ENCODE measurements around the gene ZNF787.

The ZNF787 gene

DNA sequence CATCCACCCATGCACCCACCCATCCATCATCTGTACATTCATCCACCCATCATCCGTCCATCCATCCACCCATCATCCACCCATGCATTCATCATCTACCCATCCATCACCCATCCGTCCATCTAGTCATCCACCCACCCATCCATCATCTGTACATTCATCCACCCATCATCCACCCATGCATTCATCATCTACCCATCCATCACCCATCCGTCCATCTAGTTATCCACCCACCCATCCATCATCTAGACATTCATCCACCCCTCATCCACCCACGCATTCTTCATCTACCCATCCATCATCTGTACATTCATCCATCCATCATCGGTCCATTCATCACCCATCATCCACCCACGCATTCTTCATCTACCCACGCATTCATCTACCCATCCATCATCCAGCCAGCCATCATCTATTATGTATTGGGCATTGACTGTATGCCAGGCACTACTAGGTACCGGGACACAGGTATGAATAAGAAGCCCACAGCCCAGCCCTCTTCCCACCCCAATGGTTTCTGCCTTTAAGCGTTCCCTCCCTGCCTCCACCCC, 38.0 kb upstream of the ZNF787 start:
- no peak for TF ChIP-seq SPI1 (IDR thresholded peaks at IDR 0.05; ENCODE audit: borderline replicate concordance, low read depth)
- TF ChIP-seq POLR2AphosphoS5 (IDR thresholded peaks at IDR 0.05; ENCODE audit: low read depth): no peak
- TF ChIP-seq, protein P1, sequence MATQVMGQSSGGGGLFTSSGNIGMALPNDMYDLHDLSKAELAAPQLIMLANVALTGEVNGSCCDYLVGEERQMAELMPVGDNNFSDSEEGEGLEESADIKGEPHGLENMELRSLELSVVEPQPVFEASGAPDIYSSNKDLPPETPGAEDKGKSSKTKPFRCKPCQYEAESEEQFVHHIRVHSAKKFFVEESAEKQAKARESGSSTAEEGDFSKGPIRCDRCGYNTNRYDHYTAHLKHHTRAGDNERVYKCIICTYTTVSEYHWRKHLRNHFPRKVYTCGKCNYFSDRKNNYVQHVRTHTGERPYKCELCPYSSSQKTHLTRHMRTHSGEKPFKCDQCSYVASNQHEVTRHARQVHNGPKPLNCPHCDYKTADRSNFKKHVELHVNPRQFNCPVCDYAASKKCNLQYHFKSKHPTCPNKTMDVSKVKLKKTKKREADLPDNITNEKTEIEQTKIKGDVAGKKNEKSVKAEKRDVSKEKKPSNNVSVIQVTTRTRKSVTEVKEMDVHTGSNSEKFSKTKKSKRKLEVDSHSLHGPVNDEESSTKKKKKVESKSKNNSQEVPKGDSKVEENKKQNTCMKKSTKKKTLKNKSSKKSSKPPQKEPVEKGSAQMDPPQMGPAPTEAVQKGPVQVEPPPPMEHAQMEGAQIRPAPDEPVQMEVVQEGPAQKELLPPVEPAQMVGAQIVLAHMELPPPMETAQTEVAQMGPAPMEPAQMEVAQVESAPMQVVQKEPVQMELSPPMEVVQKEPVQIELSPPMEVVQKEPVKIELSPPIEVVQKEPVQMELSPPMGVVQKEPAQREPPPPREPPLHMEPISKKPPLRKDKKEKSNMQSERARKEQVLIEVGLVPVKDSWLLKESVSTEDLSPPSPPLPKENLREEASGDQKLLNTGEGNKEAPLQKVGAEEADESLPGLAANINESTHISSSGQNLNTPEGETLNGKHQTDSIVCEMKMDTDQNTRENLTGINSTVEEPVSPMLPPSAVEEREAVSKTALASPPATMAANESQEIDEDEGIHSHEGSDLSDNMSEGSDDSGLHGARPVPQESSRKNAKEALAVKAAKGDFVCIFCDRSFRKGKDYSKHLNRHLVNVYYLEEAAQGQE (IDR thresholded peaks at IDR 0.05; ENCODE audit: insufficient replicate concordance, low read depth): no peak
- no peak for TF ChIP-seq GABPA (IDR thresholded peaks at IDR 0.05; ENCODE audit: low read depth)
- TF ChIP-seq, protein P2, sequence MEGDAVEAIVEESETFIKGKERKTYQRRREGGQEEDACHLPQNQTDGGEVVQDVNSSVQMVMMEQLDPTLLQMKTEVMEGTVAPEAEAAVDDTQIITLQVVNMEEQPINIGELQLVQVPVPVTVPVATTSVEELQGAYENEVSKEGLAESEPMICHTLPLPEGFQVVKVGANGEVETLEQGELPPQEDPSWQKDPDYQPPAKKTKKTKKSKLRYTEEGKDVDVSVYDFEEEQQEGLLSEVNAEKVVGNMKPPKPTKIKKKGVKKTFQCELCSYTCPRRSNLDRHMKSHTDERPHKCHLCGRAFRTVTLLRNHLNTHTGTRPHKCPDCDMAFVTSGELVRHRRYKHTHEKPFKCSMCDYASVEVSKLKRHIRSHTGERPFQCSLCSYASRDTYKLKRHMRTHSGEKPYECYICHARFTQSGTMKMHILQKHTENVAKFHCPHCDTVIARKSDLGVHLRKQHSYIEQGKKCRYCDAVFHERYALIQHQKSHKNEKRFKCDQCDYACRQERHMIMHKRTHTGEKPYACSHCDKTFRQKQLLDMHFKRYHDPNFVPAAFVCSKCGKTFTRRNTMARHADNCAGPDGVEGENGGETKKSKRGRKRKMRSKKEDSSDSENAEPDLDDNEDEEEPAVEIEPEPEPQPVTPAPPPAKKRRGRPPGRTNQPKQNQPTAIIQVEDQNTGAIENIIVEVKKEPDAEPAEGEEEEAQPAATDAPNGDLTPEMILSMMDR (IDR thresholded peaks at IDR 0.05; ENCODE audit: insufficient read depth, low read length): no peak
- Histone ChIP-seq H3K27ac (replicated peaks) (no peak overlapping the region), H3K27me3 (ENCODE audit: insufficient read depth, poor library complexity, severe bottlenecking) (no peaks in the 10 kb centered on the region), H3K4me3 (replicated peaks; ENCODE audit: insufficient read depth, low read length) (no peak overlapping the region)
- DNase-seq (ENCODE audit: low read depth in 1 of 2, low spot score in 1 of 2): no peak

DNA sequence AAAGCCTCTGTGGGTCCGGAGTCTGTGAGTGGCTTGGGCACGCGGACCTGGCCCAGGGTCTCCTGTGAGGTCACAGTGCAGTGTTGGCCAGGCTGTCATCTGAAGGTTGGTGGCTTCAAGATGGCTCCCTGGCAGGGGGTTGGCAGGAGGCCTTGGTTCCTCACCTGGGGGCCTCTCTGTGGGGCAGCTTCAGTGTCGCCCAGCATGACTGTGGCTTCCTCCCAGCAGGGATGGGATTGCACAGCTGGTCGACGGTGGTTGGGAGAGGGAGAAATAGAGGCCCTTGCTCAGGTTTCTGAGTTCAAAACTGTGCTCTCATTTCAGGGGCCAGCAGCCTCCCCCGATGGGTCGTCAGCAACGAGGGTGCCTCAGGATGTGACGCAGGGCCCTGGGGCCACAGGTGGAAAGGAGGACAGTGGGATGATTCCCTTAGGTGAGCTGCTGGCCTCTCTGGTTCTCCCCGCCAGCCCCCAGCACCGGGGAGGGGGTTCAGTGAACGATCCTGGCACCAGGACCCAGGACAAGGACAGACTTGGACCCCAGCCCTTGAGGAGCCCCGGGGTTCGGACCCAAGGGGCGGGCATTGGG, 37.2 kb upstream of the ZNF787 start:
- no peaks in the 10 kb centered on the region for H3K27me3 ChIP-seq (ENCODE audit: insufficient read depth, poor library complexity, severe bottlenecking)
- no peak overlapping the region for H3K4me3 ChIP-seq (replicated peaks; ENCODE audit: insufficient read depth, low read length)
- DNase-seq (ENCODE audit: low read depth in 1 of 2, low spot score in 1 of 2): no peak
- TF ChIP-seq, protein P2 (IDR thresholded peaks at IDR 0.05; ENCODE audit: insufficient read depth, low read length): no peak
- TF ChIP-seq, protein P1 (IDR thresholded peaks at IDR 0.05; ENCODE audit: insufficient replicate concordance, low read depth): no peak
- TF ChIP-seq POLR2AphosphoS5 (IDR thresholded peaks at IDR 0.05; ENCODE audit: low read depth): no peak
- no peak for TF ChIP-seq GABPA (IDR thresholded peaks at IDR 0.05; ENCODE audit: low read depth)
- TF ChIP-seq SPI1 (IDR thresholded peaks at IDR 0.05; ENCODE audit: borderline replicate concordance, low read depth): no peak
- no peak overlapping the region for H3K27ac ChIP-seq (replicated peaks)

DNA sequence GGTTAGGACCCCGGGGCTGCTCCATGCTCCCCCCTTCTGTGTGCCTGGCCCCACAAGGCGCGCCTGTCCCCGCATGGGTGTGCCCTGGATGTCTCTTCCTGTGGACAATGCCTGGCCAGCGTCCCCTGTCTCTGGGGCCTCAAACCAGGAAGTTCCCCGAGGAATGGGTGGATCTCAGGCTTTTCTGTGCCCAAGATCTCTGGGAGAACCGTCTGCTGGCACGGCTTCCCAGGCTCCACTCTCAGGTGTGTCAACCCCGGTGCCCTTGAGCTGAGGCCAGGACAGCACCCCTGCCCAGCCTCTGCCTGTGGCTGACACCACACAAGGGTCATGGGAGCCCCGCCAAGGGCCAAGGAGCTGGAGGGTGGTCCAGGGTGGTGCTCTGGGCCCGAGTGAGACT, 35.7 kb upstream of the ZNF787 start:
- TF ChIP-seq, protein P2 (IDR thresholded peaks at IDR 0.05; ENCODE audit: insufficient read depth, low read length): no peak
- TF ChIP-seq GABPA (IDR thresholded peaks at IDR 0.05; ENCODE audit: low read depth): no peak
- TF ChIP-seq, protein P1 (IDR thresholded peaks at IDR 0.05; ENCODE audit: insufficient replicate concordance, low read depth): no peak
- TF ChIP-seq SPI1 (IDR thresholded peaks at IDR 0.05; ENCODE audit: borderline replicate concordance, low read depth): no peak
- no peak for TF ChIP-seq POLR2AphosphoS5 (IDR thresholded peaks at IDR 0.05; ENCODE audit: low read depth)
- H3K4me3 ChIP-seq (replicated peaks; ENCODE audit: insufficient read depth, low read length): no peak overlapping the region
- H3K27ac ChIP-seq (replicated peaks): no peak overlapping the region
- no peak for DNase-seq (ENCODE audit: low read depth in 1 of 2, low spot score in 1 of 2)
- H3K27me3 ChIP-seq (ENCODE audit: insufficient read depth, poor library complexity, severe bottlenecking): no peaks in the 10 kb centered on the region
